ENCODE results near the gene COL9A1.

DNA sequence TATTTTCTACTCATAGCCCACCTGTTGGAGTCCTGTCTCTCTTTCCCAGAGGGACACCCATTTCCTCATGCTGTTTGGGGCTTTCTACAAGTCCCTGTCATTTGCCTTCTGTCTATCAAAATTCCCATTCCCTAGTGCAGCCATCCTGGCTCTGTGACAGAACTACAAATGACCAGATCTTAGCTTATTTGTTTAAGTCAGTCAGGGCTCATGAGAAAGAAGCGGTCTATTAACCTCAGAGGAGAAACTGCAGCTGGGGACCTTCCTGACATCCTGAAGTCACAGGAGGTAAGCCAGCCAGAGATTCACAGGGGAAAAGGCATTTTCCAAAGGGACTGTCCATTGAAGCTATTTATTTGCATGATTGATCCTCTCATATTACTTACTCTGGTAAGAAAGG is 1.7 kb upstream of the COL9A1 start:
- TF ChIP-seq HMG20A (CRISPR knock-in tag; conservative IDR thresholded peaks at IDR 0.05) (no peak), TEAD1 (CRISPR knock-in tag; IDR thresholded peaks at IDR 0.05) (no peak), ELF4 (CRISPR knock-in tag; IDR thresholded peaks at IDR 0.05) (no peak), POLR2AphosphoS5 (IDR thresholded peaks at IDR 0.05; ENCODE audit: control insufficient read depth, insufficient read depth, low read depth, low read length) (no peak)
- TF ChIP-seq, protein P1, sequence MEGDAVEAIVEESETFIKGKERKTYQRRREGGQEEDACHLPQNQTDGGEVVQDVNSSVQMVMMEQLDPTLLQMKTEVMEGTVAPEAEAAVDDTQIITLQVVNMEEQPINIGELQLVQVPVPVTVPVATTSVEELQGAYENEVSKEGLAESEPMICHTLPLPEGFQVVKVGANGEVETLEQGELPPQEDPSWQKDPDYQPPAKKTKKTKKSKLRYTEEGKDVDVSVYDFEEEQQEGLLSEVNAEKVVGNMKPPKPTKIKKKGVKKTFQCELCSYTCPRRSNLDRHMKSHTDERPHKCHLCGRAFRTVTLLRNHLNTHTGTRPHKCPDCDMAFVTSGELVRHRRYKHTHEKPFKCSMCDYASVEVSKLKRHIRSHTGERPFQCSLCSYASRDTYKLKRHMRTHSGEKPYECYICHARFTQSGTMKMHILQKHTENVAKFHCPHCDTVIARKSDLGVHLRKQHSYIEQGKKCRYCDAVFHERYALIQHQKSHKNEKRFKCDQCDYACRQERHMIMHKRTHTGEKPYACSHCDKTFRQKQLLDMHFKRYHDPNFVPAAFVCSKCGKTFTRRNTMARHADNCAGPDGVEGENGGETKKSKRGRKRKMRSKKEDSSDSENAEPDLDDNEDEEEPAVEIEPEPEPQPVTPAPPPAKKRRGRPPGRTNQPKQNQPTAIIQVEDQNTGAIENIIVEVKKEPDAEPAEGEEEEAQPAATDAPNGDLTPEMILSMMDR (IDR thresholded peaks at IDR 0.05 in 2 of 3, conservative IDR thresholded peaks at IDR 0.05 in 1 of 3; ENCODE audit: insufficient read depth in 2 of 3, low read depth in 1 of 3, low read length in 3 of 3), result no peak
- TF ChIP-seq, protein P2, sequence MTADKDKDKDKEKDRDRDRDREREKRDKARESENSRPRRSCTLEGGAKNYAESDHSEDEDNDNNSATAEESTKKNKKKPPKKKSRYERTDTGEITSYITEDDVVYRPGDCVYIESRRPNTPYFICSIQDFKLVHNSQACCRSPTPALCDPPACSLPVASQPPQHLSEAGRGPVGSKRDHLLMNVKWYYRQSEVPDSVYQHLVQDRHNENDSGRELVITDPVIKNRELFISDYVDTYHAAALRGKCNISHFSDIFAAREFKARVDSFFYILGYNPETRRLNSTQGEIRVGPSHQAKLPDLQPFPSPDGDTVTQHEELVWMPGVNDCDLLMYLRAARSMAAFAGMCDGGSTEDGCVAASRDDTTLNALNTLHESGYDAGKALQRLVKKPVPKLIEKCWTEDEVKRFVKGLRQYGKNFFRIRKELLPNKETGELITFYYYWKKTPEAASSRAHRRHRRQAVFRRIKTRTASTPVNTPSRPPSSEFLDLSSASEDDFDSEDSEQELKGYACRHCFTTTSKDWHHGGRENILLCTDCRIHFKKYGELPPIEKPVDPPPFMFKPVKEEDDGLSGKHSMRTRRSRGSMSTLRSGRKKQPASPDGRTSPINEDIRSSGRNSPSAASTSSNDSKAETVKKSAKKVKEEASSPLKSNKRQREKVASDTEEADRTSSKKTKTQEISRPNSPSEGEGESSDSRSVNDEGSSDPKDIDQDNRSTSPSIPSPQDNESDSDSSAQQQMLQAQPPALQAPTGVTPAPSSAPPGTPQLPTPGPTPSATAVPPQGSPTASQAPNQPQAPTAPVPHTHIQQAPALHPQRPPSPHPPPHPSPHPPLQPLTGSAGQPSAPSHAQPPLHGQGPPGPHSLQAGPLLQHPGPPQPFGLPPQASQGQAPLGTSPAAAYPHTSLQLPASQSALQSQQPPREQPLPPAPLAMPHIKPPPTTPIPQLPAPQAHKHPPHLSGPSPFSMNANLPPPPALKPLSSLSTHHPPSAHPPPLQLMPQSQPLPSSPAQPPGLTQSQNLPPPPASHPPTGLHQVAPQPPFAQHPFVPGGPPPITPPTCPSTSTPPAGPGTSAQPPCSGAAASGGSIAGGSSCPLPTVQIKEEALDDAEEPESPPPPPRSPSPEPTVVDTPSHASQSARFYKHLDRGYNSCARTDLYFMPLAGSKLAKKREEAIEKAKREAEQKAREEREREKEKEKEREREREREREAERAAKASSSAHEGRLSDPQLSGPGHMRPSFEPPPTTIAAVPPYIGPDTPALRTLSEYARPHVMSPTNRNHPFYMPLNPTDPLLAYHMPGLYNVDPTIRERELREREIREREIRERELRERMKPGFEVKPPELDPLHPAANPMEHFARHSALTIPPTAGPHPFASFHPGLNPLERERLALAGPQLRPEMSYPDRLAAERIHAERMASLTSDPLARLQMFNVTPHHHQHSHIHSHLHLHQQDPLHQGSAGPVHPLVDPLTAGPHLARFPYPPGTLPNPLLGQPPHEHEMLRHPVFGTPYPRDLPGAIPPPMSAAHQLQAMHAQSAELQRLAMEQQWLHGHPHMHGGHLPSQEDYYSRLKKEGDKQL (CRISPR knock-in tag; IDR thresholded peaks at IDR 0.05; ENCODE audit: borderline replicate concordance), result no peak

All from K562 (cell line).